H9 (cell line): Measurements from ENCODE around the gene ZNF200. TPM values are rescaled to one million over a fixed set of nuclear protein-coding genes. Genes with fewer than 3 reads are reported as not detected.

Experiments used
- DNase-seq: peaks from one replicate; pipeline ENCODE4 v3.0.0-alpha.2; 2017
- H2AFZ ChIP-seq: one replicate; pipeline ENCODE4 v1.6.1; 2013; ENCODE audit warnings: mild to moderate bottlenecking, low read length, control low read depth, moderate library complexity
- H2AK5ac ChIP-seq: 2 replicates; pipeline ENCODE4 v1.6.1; 2013; ENCODE audit warnings: low read length, control low read depth, mixed read lengths; ENCODE audit not compliant: insufficient read length
- H2BK120ac ChIP-seq: one replicate; pipeline ENCODE4 v1.6.1; 2013; ENCODE audit warnings: low read depth, mild to moderate bottlenecking, low read length, control low read depth, inconsistent platforms; ENCODE audit not compliant: poor library complexity, severe bottlenecking
- H2BK12ac ChIP-seq: 2 replicates; pipeline ENCODE4 v1.6.1; 2013; ENCODE audit warnings: low read length, control low read depth, mixed read lengths, low read depth; ENCODE audit not compliant: insufficient read length
- H2BK15ac ChIP-seq: 2 replicates; pipeline ENCODE4 v1.6.1; 2013; ENCODE audit warnings: low read depth, low read length, control low read depth
- H2BK20ac ChIP-seq: one replicate; pipeline ENCODE4 v1.6.1; 2013; ENCODE audit warnings: low read depth, mild to moderate bottlenecking, low read length, control low read depth, inconsistent platforms; ENCODE audit not compliant: poor library complexity, severe bottlenecking
- H2BK5ac ChIP-seq: 2 replicates; pipeline ENCODE4 v1.6.1; 2013; ENCODE audit warnings: low read length, control low read depth, mixed read lengths; ENCODE audit not compliant: insufficient read length
- H3K14ac ChIP-seq: 2 replicates; pipeline ENCODE4 v1.6.1; 2013; ENCODE audit warnings: low read length, control low read depth; ENCODE audit not compliant: insufficient read depth
- H3K18ac ChIP-seq: 2 replicates; pipeline ENCODE4 v1.6.1; 2013; ENCODE audit warnings: low read depth, mild to moderate bottlenecking, mixed read lengths, low read length, control low read depth; ENCODE audit not compliant: insufficient read length
- H3K23ac ChIP-seq: 2 replicates; pipeline ENCODE4 v1.6.1; 2013; ENCODE audit warnings: low read length, control low read depth, mixed read lengths, low read depth; ENCODE audit not compliant: insufficient read length
- H3K23me2 ChIP-seq: 2 replicates; pipeline ENCODE4 v1.6.1; 2013; ENCODE audit warnings: low read depth, mild to moderate bottlenecking, mixed read lengths, low read length, control low read depth; ENCODE audit not compliant: insufficient read length, poor library complexity, severe bottlenecking
- H3K27ac ChIP-seq: 2 replicates; pipeline ENCODE4 v1.5.1; 2013; ENCODE audit warnings: low read length, control low read depth, mixed read lengths, low read depth; ENCODE audit not compliant: insufficient read length
- H3K27me3 ChIP-seq: 2 replicates; pipeline ENCODE4 v1.6.1; 2013; ENCODE audit warnings: low read length, control low read depth, inconsistent platforms; ENCODE audit not compliant: insufficient read depth
- H3K4ac ChIP-seq: 2 replicates; pipeline ENCODE4 v1.6.1; 2013; ENCODE audit warnings: low read depth, mild to moderate bottlenecking, control low read depth, inconsistent platforms, low read length, moderate library complexity
- H3K4me1 ChIP-seq: 2 replicates; pipeline ENCODE4 v1.6.1; 2013; ENCODE audit warnings: low read length, control low read depth, inconsistent platforms; ENCODE audit not compliant: insufficient read depth
- H3K4me2 ChIP-seq: 2 replicates; pipeline ENCODE4 v1.6.1; 2013; ENCODE audit warnings: low read length, control low read depth, mixed read lengths; ENCODE audit not compliant: insufficient read length, insufficient read depth
- H3K56ac ChIP-seq: 2 replicates; pipeline ENCODE4 v1.6.1; 2013; ENCODE audit warnings: low read depth, mild to moderate bottlenecking, mixed read lengths, low read length, control low read depth; ENCODE audit not compliant: insufficient read length
- H3K79me1 ChIP-seq: 2 replicates; pipeline ENCODE4 v1.6.1; 2013; ENCODE audit warnings: low read depth, mild to moderate bottlenecking, moderate library complexity, low read length, control low read depth, inconsistent platforms; ENCODE audit not compliant: insufficient read depth, poor library complexity, severe bottlenecking
- H3K79me2 ChIP-seq: 2 replicates; pipeline ENCODE4 v1.6.1; 2013; ENCODE audit warnings: low read length, control low read depth, inconsistent platforms; ENCODE audit not compliant: insufficient read depth
- H3K9ac ChIP-seq: 2 replicates; pipeline ENCODE4 v1.6.1; 2013; ENCODE audit warnings: low read length, control low read depth, mixed read lengths; ENCODE audit not compliant: insufficient read length; ENCODE audit errors: extremely low read depth
- H3K9me3 ChIP-seq: one replicate; pipeline ENCODE4 v1.6.1; 2013; ENCODE audit warnings: low read depth, low read length, inconsistent platforms; ENCODE audit not compliant: control insufficient read depth
- H3T11ph ChIP-seq: one replicate; pipeline ENCODE4 v1.6.1; 2013; ENCODE audit warnings: mild to moderate bottlenecking, low read length, control low read depth, inconsistent platforms
- H4K20me1 ChIP-seq: one replicate; pipeline ENCODE4 v1.6.1; 2013; ENCODE audit not compliant: control insufficient read depth, insufficient read length, insufficient read depth
- H4K5ac ChIP-seq: 2 replicates; pipeline ENCODE4 v1.6.1; 2013; ENCODE audit warnings: low read depth, mild to moderate bottlenecking, mixed read lengths, low read length, control low read depth; ENCODE audit not compliant: insufficient read length
- H4K8ac ChIP-seq: replicated peaks from 2 replicates; pipeline ENCODE4 v1.6.1; 2013; ENCODE audit warnings: low read length, control low read depth, mixed read lengths, low read depth; ENCODE audit not compliant: insufficient read length
- H4K91ac ChIP-seq: 2 replicates; pipeline ENCODE4 v1.6.1; 2013; ENCODE audit warnings: low read depth, mild to moderate bottlenecking, moderate library complexity, mixed read lengths, low read length, control low read depth; ENCODE audit not compliant: insufficient read length
- H3K27ac Mint-ChIP-seq, 3 experiments: 2 replicates in 2 of 3; 3 replicates in 1 of 3; pipeline ENCODE4 v1.8.0; 2020 to 2021; ENCODE audit warnings: mixed read lengths in 3 of 3, mild to moderate bottlenecking in 1 of 3, moderate library complexity in 1 of 3
- H3K27me3 Mint-ChIP-seq: 2 replicates; pipeline ENCODE4 v1.8.0; 2021; ENCODE audit warnings: low read depth, mild to moderate bottlenecking, moderate library complexity, mixed read lengths
- H3K36me3 Mint-ChIP-seq, 3 experiments: 2 replicates in 2 of 3; 3 replicates in 1 of 3; pipeline ENCODE4 v1.8.0; 2020 to 2021; ENCODE audit warnings: low read depth in 3 of 3, mixed read lengths in 3 of 3; ENCODE audit not compliant: insufficient read depth in 1 of 3
- H3K4me1 Mint-ChIP-seq, 2 experiments: 2 replicates each; pipeline ENCODE4 v1.8.0; 2020; ENCODE audit warnings: mixed read lengths in 2 of 2
- H3K4me3 Mint-ChIP-seq, 2 experiments: 2 replicates in 1 of 2; 3 replicates in 1 of 2; pipeline ENCODE4 v1.8.0; 2020 to 2021; ENCODE audit warnings: mild to moderate bottlenecking in 2 of 2, mixed read lengths in 2 of 2, moderate library complexity in 1 of 2
- H3K9me3 Mint-ChIP-seq, 2 experiments: 2 replicates in 1 of 2; 3 replicates in 1 of 2; pipeline ENCODE4 v1.8.0; 2020; ENCODE audit warnings: mild to moderate bottlenecking in 2 of 2, mixed read lengths in 2 of 2, moderate library complexity in 1 of 2
- CTCF ChIP-seq: fragments of 200-600 bp; sonication (generic); conservative IDR thresholded peaks from 3 replicates; pipeline ENCODE4 v1.8.0; 2021; ENCODE audit warnings: antibody characterized with exemption, mild to moderate bottlenecking
- WGBS: extraction: QIAGEN DNeasy Blood & Tissue Kit; methylation state at CpG from one replicate; pipeline ENCODE4 v1.1.7; 2013; ENCODE audit warnings: missing lambda C conversion rate, low lambda C conversion rate, mixed read lengths; ENCODE audit not compliant: insufficient read length; ENCODE audit errors: extremely low coverage; 5-methylcytosine and 5-hydroxymethylcytosine counted together
- total RNA-seq: library from RNA; stranded (reverse); gene quantifications from 2 replicates; pipeline ENCODE4 v1.2.1, GENCODE V29; 2021

ZNF200 gene
- total RNA-seq, 1 experiment from 2014 or later: 14.9 TPM

GRCh38 chr16:3256146-3256865, 21.3 kb upstream of the ZNF200 start, which contains the start of gene MEFV:
Gene MEFV, minus strand, starts transcription at chr16:3256633. Its CDS starts 46 bp downstream, at chr16:3256587.
- no peak within 1 kb of the TSS for H3K23ac ChIP-seq
- peaks cover 7% of the 10 kb centered on the region for H3K9me3 ChIP-seq
- no peak within 1 kb of the TSS for H3K9ac ChIP-seq
- no peak within 1 kb of the TSS for H2BK12ac ChIP-seq
- H3K14ac ChIP-seq: no peak within 1 kb of the TSS
- no peaks in the 10 kb centered on the region for H3K79me2 ChIP-seq
- H3K27me3 Mint-ChIP-seq: peaks cover 30% of the 10 kb centered on the region
- H3K56ac ChIP-seq: no peak within 1 kb of the TSS
- H2BK120ac ChIP-seq: no peak within 1 kb of the TSS
- H2AFZ ChIP-seq: no peak within 1 kb of the TSS
- H2BK5ac ChIP-seq: no peak within 1 kb of the TSS
- H3K27ac Mint-ChIP-seq: no peak within 1 kb of the TSS
- H3T11ph ChIP-seq: no peak within 1 kb of the TSS
- no peak for DNase-seq
- WGBS: no CpG with 5 or more reads among the region's 14 CpGs
- H4K20me1 ChIP-seq: no peaks in the 10 kb centered on the region
- no peak within 1 kb of the TSS for H3K4ac ChIP-seq
- H2BK15ac ChIP-seq: no peak within 1 kb of the TSS
- no peak within 1 kb of the TSS for H3K27ac ChIP-seq
- no peak within 1 kb of the TSS for H4K8ac ChIP-seq
- no peak within 1 kb of the TSS for H2BK20ac ChIP-seq
- peaks cover 43 to 53% of the 10 kb centered on the region in 2 experiments for H3K9me3 Mint-ChIP-seq
- H3K23me2 ChIP-seq: no peaks in the 10 kb centered on the region
- H3K79me1 ChIP-seq: no peaks in the 10 kb centered on the region
- no peak for TF ChIP-seq CTCF
- no peak within 1 kb of the TSS for H3K4me3 Mint-ChIP-seq
- H3K27me3 ChIP-seq: no peaks in the 10 kb centered on the region
- H3K36me3 Mint-ChIP-seq: peaks cover 0 to 7% (median 0%) of the 10 kb centered on the region in 3 experiments; a peak in 1 of 7 replicates
- H3K4me2 ChIP-seq: no peak within 1 kb of the TSS
- no peaks in the 10 kb centered on the region for H3K4me1 ChIP-seq
- H4K91ac ChIP-seq: no peak within 1 kb of the TSS
- no peak within 1 kb of the TSS for H2AK5ac ChIP-seq
- H3K4me1 Mint-ChIP-seq: no peaks in the 10 kb centered on the region
- H3K18ac ChIP-seq: no peak within 1 kb of the TSS
- H4K5ac ChIP-seq: no peak within 1 kb of the TSS
